HepG2 (cell line): Measurements from ENCODE around the gene CAPN2.

ENCODE experiments used
- JUND ChIP-seq: sonication (generic); formaldehyde crosslinking; IDR thresholded peaks from 2 replicates; pipeline ENCODE4 v1.8.0; 2022; ENCODE audit warnings: mild to moderate bottlenecking, missing genetic modification reagents
- POLR2AphosphoS5 ChIP-seq: IDR thresholded peaks from 2 replicates; pipeline ENCODE4 v1.6.1; 2012; ENCODE audit warnings: low read depth, low read length
- TF ChIP-seq, protein P1 (sequence below), 2 experiments: sonication (generic) in 1 of 2; formaldehyde crosslinking in 1 of 2; IDR thresholded peaks; 2 replicates each; pipeline versions ENCODE4 v1.4.0 to v1.6.1; 2018 to 2020; ENCODE audit warnings: missing genetic modification reagents in 2 of 2, borderline replicate concordance in 1 of 2, low read depth in 1 of 2, mild to moderate bottlenecking in 1 of 2, missing biosample characterization in 1 of 2

- TF ChIP-seq JUND (CRISPR knock-in tag) (no peak), POLR2AphosphoS5 (no peak)
- TF ChIP-seq, protein P1, sequence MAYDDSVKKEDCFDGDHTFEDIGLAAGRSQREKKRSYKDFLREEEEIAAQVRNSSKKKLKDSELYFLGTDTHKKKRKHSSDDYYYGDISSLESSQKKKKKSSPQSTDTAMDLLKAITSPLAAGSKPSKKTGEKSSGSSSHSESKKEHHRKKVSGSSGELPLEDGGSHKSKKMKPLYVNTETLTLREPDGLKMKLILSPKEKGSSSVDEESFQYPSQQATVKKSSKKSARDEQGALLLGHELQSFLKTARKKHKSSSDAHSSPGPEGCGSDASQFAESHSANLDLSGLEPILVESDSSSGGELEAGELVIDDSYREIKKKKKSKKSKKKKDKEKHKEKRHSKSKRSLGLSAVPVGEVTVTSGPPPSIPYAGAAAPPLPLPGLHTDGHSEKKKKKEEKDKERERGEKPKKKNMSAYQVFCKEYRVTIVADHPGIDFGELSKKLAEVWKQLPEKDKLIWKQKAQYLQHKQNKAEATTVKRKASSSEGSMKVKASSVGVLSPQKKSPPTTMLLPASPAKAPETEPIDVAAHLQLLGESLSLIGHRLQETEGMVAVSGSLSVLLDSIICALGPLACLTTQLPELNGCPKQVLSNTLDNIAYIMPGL (CRISPR knock-in tag; IDR thresholded peaks at IDR 0.05; ENCODE audit: borderline replicate concordance in 1 of 2, low read depth in 1 of 2): no peak
Observed at GRCh38 chr1:223670458-223671159, 41.7 kb upstream of the CAPN2 start.
